Fibroblast of gingiva (primary cell): Measurements from ENCODE around the gene LDLRAD4.
A peak's percentile ranks its signal among the peaks of the same experiment; 100 is the strongest.

Source experiments
- DNase-seq: peaks from one replicate; pipeline ENCODE4 v3.0.0-alpha.2; 2011; ENCODE audit warnings: low read depth

Gene LDLRAD4

GRCh38 chr18:13572721-13573120 lies 354.2 kb downstream of the LDLRAD4 start:
- no peak for DNase-seq

GRCh38 chr18:13573750-13574149 lies 355.2 kb downstream of the LDLRAD4 start:
- DNase-seq = no peak

- no peak for DNase-seq
Observed at GRCh38 chr18:13574355-13574754, 355.8 kb downstream of the LDLRAD4 start.

GRCh38 chr18:13574761-13575160 lies 356.2 kb downstream of the LDLRAD4 start:
- DNase-seq = peak; percentile 33

GRCh38 chr18:13576598-13576997 lies 358.0 kb downstream of the LDLRAD4 start:
- DNase-seq = no peak

- peak; percentile 67 for DNase-seq
Observed at GRCh38 chr18:13577091-13577697, 358.6 kb downstream of the LDLRAD4 start.

- no peak for DNase-seq
Observed at GRCh38 chr18:13577781-13578180, 359.2 kb downstream of the LDLRAD4 start.

GRCh38 chr18:13578400-13578799 lies 359.8 kb downstream of the LDLRAD4 start:
- no peak for DNase-seq

GRCh38 chr18:13579874-13580273 lies 361.3 kb downstream of the LDLRAD4 start:
- no peak for DNase-seq

GRCh38 chr18:13580351-13580750 lies 361.8 kb downstream of the LDLRAD4 start:
- DNase-seq = no peak

GRCh38 chr18:13580991-13581390 lies 362.4 kb downstream of the LDLRAD4 start:
- DNase-seq = no peak

GRCh38 chr18:13581496-13582177 lies 363.1 kb downstream of the LDLRAD4 start:
- no peak for DNase-seq

GRCh38 chr18:13582178-13582670 lies 363.7 kb downstream of the LDLRAD4 start:
- DNase-seq = no peak

GRCh38 chr18:13583576-13584550 lies 365.3 kb downstream of the LDLRAD4 start:
- no peak for DNase-seq

GRCh38 chr18:13584825-13585224 lies 366.3 kb downstream of the LDLRAD4 start:
- no peak for DNase-seq

- no peak for DNase-seq
Observed at GRCh38 chr18:13585379-13586153, 367.0 kb downstream of the LDLRAD4 start.

GRCh38 chr18:13587001-13587400 lies 368.4 kb downstream of the LDLRAD4 start:
- no peak for DNase-seq

- no peak for DNase-seq
Observed at GRCh38 chr18:13587477-13587876, 368.9 kb downstream of the LDLRAD4 start.

- DNase-seq = no peak
Observed at GRCh38 chr18:13587937-13588336, 369.4 kb downstream of the LDLRAD4 start.

- no peak for DNase-seq
Observed at GRCh38 chr18:13589316-13589715, 370.8 kb downstream of the LDLRAD4 start.

GRCh38 chr18:13589943-13590342 lies 371.4 kb downstream of the LDLRAD4 start:
- DNase-seq = no peak

GRCh38 chr18:13592246-13592645 lies 373.7 kb downstream of the LDLRAD4 start:
- DNase-seq = no peak
